NOMO-1 (cell line): ENCODE data around the gene GPX4.
"Not testable (repeated sequence)": the region's sequence is repeated elsewhere in the genome, so short reads cannot be mapped to it uniquely, and the experiment has no call there.

Experiments used
- DNase-seq, 2 experiments: peaks; one replicate each; lab custom pipeline; 2025; ENCODE audit not compliant: unreplicated experiment in 2 of 2; lab: John Stamatoyannopoulos, UW

GPX4 gene

DNA sequence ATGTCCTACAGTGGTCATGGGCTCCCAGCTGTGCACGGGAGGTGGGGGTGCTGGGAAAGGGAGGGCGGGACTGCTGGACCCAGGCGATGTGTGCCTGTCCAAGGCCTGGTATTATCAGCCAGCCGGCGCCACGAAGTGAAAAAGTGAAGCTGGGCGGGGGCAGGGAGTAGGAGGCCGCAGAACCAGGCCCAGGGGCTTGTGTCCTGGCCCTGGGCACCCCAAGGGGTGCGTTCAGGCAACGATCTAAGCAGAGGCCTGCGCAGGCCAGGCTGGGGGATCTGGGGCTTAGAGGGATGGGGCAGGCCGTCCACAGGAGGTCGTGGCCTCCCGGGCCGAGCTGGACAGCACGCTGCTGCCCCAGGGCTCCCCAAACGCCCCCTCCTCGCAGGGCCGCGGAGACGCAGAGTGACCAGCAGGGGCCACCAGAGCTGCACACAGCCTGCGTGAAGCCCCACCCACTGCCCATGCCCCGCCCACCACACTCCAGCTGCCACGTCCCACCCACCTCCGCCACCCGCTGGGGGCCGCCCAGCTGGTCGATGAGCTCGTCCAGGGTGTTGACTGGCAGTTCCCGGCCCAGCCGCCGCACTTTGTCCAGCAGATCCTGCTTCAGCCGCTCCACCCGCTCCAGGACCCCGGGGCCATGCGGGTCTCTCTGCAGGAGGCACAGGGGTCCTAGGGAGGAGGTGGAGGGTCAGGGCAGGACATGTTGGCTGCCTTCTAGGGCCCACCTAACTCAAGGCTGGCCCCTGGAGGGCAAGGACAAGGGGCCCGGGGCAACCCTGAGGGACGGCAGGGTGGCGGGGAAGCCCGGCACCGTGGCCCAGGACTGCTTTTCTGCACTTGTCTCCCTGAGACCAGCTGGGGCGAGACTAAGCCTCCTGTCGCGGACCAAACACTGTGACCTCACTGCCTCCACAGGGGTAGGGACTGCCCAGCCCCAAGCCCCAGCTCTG lies 9.5 kb downstream of the GPX4 start:
- peak; percentile 46 to 76 for DNase-seq

GRCh38 chr19:1113986-1114483 lies 10.2 kb downstream of the GPX4 start:
- DNase-seq = no peak

GRCh38 chr19:1114728-1115127 lies 10.9 kb downstream of the GPX4 start:
- DNase-seq = not testable (repeated sequence)

- no peak for DNase-seq
Observed at GRCh38 chr19:1115646-1116420, 12.0 kb downstream of the GPX4 start.

DNA sequence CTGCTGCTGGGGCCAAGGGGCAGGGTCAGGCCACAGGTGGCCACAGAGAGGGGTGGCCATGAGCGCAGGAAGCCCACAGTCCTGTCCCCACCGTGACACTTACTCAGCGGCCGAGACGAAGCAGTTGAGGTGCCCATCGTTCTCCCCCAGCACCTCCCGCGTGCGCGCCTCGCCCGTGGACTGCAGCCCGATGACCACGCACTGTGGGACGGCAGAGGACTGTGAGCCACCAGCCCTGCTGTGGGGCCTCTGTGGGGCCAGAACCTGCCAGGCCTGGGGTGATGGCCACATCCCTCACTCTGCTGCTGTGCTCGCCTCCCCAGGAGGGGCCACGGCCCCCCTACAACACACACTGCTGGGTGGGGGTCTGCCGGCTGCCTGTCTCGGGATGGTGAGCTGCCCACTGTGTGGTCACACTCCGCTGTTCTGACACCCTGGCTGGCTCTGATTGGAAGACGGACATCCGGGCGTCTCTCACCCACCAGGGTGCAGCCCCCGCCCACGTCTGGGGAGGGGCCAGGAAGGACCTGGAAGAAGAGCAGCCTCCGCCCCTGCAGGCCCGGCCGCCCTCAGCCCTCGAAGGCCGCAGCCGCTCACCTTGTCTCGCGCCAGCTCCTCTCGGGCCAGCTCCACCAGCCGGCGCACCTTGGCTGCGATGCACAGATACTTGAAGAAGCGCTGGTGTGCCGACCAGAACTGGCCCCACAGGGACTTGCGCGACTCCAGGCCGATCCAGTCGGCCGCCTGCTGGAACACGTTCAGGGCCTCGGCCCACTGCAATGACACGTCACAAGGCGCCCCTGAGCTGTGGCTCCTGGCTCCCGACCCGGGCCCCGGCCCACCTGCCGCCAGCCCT lies 13.2 kb downstream of the GPX4 start:
- DNase-seq = no peak

DNA sequence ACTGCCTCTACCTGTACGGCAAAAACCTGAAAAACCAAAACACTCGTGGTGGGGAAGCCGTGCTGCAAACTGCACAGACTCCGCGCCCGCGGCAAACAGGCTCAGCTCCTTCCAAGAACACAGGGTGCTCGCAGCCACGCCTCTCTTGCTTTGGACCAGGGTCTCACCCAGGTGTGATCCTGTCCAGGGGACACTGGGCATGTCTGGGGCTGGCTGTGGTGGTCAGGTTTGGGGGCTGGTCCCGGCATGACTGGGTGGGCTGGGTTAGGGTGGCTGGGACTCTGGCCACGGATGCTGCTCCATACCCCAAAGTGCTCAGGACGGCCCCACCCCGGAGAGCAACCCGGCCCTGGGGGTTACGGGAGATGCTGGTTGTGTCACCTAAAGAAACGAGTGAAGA lies 13.9 kb downstream of the GPX4 start:
- DNase-seq = no peak

DNA sequence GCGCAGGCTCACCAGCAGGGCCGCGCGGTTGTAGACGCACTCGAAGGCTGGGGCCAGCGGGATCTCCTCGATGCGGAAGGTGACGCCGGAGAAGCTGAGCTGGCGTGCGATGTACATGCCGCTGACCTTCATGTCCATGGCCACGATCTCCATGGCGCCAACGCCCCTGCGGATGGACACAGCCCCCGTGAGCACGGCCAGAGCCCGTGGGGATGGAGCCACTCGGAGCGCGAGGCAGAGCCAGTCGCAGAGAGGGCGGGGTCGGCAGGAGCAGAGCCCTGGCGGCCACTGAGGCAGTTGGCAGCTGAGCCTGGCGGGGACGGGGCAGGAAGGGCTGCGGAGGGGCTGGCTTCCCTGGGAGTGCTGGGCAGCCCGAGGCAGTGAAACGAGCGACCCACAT lies 15.2 kb downstream of the GPX4 start:
- DNase-seq = no peak

GRCh38 chr19:1119475-1120217 lies 15.9 kb downstream of the GPX4 start:
- no peak for DNase-seq

GRCh38 chr19:1121395-1121794 lies 17.6 kb downstream of the GPX4 start:
- DNase-seq = no peak

DNA sequence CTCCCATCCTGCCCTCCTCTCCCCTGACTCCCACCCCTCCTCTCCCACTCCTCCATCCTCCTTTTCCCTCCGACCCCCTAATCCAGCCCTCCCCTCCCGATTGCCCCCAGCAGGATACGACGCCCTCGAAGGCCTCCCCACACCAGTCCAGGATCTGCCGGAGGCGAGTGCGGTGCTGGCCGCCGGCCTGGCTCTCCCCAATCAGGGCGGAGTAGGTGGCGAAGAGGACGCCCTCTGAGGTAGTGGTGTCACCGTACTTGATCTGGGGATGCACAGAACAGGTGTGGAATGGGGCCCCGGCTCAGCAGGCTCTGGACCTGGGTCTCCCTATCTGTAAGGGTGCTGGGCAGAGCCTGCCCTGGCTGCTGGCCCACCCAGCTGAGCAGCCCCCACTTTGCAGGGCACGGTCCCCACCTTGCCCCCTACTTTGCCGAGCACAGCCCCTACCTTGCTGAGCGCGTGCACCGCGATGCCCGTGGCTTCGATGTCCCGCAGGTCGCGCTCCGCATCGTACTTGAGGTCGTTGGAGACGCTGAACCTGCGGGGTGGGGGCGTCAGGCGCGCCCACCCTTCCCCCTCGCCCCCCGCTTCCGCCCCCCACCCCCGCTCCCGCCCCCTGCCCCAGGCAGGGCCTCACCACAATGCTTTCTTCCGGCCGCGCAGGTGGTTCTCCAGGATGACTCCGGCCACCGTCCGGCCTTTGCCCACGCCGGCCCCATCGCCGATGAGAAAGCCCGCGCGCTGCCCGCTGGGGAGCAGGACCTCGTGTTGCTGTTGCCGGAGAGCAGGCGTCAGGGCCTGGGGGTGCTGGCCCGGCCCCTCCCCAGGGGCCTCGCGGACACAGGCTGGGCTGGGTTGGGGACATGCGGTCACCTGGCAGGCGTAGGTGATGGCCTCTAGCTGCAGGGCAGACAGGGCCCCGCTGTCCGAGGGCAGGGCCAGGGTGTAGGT lies 18.5 kb downstream of the GPX4 start:
- DNase-seq = no peak

GRCh38 chr19:1122972-1123363 lies 19.2 kb downstream of the GPX4 start:
- DNase-seq = no peak

DNA sequence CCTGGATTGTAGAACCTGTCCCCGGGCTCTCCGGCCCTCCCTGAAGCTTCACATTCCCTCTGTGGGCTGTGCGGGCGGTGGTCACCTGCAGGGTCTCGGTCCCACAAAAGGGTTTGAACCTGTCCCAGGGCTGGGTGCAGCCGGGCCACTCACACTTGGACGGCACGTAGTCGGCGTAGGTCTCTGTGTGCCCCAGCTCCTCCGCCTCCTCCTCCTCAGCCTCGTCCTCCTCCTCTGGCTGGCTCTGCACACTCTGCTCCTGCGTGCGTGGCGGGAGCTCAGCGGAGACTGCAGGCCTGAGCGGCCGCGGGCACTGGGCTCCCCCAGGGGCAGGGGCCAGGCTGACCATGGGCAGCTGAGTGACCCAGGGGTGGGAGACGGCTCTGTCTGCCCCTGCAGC lies 19.6 kb downstream of the GPX4 start:
- no peak for DNase-seq

DNA sequence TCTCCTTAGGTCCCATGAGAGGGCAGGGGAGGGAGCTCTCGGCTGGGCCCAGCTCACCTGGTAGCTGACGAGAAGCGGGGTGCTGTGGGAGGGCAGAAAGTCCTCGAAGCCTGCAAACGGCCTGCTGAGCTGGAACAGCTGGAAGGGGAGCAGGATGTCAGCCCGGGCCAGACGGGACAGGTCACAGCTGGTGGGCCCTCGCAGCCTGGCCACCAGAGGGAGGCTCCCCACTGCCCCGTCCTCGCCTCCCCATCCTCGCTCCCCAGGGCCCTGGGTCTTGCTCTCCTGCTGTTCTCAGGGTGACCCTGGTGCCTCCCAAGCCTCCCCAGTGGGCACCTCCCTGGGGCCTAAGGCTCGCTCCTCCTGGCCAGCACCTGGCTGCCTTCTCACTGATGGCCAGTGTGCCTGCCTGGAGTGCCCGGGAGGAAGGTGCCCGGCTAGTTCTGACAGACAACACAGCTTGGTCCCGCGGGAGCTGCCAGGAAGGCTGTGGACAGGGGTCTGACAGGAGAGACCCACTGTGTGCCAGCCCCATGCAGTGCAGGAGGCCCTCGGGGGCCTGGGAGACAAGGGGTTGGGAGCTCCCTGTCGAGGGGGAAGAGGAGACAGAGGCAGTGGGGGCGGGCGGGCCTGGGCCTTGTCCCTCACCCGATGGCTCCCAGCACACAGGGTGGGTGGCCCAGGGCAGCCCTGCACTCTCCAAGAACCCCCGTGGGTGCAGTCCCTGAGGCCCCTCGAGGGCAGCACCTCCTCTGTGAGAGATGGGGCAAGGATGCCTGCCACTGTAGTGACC lies 20.3 kb downstream of the GPX4 start:
- no peak for DNase-seq

GRCh38 chr19:1125601-1126467 lies 22.0 kb downstream of the GPX4 start:
- DNase-seq = no peak

- DNase-seq = no peak
Observed at GRCh38 chr19:1126984-1127760, 23.4 kb downstream of the GPX4 start.

- DNase-seq = no peak
Observed at GRCh38 chr19:1128106-1128505, 24.3 kb downstream of the GPX4 start.
